ENCODE measurements around the gene SPATA9. TPM values are rescaled to one million over a fixed set of nuclear protein-coding genes. Genes with fewer than 3 reads are reported as not detected.
"Not testable (repeated sequence)": the region's sequence is repeated elsewhere in the genome, so short reads cannot be mapped to it uniquely, and the experiment has no call there.

SPATA9 gene
- total RNA-seq, 2 donors from 2014 or later, result 0.30 TPM; not detected in 1

DNA sequence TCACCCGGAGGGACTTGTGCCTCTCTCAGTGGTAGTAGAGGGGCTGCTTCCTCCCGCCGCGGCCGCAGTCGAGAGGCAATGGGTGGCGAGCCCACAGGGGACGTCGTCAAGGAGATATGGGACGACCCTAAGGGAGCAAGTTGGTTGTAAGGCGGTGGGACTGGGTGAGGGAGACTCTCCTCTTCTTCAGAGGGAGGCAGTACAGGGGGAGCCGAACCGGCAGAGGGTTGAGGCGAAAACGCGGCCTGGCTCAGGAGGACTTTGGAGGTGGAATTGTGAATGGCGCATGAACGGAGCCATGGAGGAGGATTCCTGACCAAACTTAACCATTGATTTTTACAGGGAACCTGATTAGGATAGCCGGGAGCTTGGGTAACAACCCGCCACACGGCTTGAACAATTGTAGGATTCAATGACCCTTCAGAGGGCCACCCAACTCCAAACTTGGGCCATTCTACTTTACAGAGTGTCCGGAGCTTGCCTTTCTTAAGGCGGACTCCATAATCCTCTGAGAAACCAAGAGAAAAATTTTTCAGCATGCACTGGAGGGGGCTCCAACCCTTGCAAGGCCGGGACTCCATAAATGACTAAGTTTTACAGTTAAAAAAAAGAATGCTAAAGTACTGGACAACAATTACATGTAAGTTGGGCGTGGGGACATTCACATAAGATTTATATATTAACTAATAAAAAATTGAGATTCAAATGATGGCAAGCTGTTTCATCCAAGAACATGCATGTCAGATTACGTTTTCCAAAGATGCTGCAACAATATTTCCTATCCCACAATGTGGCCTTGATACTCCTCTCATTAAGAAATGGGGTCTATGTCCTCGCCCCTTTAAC, 28.9 kb upstream of the SPATA9 start:
- H3K27ac ChIP-seq, result peak overlapping the region; percentile 35 to 42
- no peaks in the 10 kb centered on the region for H3K36me3 ChIP-seq
- H3K9me3 ChIP-seq, result no peaks in the 10 kb centered on the region
- no peaks in the 10 kb centered on the region for H3K27me3 ChIP-seq
- peaks cover 0 to 17% of the 10 kb centered on the region in 2 donors for H3K4me1 ChIP-seq
- H3K4me3 ChIP-seq, result no peak overlapping the region
- no peak for DNase-seq (ENCODE audit: low spot score)
- TF ChIP-seq, protein P1, sequence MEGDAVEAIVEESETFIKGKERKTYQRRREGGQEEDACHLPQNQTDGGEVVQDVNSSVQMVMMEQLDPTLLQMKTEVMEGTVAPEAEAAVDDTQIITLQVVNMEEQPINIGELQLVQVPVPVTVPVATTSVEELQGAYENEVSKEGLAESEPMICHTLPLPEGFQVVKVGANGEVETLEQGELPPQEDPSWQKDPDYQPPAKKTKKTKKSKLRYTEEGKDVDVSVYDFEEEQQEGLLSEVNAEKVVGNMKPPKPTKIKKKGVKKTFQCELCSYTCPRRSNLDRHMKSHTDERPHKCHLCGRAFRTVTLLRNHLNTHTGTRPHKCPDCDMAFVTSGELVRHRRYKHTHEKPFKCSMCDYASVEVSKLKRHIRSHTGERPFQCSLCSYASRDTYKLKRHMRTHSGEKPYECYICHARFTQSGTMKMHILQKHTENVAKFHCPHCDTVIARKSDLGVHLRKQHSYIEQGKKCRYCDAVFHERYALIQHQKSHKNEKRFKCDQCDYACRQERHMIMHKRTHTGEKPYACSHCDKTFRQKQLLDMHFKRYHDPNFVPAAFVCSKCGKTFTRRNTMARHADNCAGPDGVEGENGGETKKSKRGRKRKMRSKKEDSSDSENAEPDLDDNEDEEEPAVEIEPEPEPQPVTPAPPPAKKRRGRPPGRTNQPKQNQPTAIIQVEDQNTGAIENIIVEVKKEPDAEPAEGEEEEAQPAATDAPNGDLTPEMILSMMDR (IDR thresholded peaks at IDR 0.05), result no peak

DNA sequence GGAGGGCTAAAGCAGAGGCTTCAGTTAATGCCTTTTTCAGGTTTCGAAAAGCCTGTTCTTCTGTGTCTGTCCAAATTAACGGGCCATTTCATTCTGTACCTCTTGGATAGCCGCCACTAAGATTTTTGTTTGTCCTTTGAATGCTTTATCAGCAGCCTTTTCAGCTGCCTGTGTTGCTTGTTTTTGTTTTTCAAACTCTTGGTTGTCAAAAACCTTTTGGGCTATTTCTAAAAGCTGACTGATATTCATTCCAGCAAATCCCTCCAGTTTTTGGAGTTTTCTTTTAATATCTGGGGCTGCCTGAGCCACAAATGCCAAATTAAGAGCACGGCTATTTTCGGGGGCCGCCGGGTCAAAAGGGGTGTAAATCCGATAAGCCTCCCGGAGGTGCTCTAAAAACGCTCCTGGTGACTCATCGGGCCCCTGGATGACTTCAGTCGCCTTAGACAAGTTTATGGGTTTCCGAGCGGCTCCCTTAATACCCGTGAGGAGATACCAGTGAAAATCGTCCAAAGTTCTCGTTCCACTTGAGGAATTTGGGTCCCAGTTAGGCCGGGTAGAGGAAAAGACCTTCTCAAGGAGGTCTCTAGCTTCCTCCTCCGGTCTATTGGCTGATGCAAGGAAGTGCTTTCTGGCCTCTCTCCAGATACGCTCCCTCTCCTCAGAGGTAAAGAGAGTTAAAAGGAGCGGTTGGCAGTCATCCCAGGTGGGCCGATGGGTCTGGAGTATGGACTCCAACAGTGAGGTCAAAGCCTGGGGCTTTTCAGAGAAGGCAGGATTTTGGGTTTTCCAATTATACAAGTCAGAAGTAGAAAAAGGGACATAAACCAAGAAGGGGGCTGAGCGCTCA, 28.1 kb upstream of the SPATA9 start:
- not testable (repeated sequence) for DNase-seq (ENCODE audit: low spot score)
- H3K4me3 ChIP-seq, result peak overlapping the region; percentile 1 to 9

DNA sequence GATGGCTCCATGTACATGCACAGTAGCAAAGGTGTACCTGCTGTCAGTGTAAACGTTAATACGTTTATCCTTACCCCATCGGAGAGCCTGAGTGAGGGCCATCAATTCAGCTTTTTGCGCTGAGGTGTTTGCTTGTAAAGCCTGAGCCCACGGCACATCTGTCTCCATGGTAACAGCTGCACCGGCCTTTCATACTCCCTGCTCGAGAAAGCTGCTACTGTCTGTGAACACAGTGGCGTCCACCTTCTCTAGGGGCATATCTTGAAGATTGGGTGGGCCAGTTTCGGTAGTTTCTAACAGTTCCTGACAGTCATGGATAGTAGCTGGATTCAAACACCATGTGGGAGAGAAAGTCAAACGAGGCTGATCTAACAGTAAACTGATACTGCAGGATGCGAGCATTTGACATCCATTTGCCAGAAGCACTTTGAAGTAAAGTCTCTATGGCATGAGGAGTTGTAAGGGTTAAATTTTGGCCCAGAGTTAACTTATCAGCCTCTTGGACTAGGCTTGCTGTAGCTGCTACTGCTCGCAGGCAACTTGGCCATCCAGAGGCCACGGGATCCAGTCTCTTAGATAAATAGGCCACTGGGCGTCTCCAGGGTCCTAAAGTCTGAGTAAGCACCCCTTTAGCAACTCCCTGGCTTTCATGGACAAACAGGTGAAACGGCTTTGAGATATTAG, 27.3 kb upstream of the SPATA9 start:
- TF ChIP-seq, protein P1 (IDR thresholded peaks at IDR 0.05), result no peak
- Histone ChIP-seq H3K9me3 (no peaks in the 10 kb centered on the region), H3K27me3 (no peaks in the 10 kb centered on the region), H3K4me3 (peak overlapping the region; percentile 1 to 9), H3K4me1 (peaks cover 0 to 17% of the 10 kb centered on the region in 2 donors), H3K27ac (peak overlapping the region; percentile 35 to 42), H3K36me3 (no peaks in the 10 kb centered on the region)
- no peak for DNase-seq (ENCODE audit: low spot score)

More for the DNA sequence above, 28.1 kb upstream of the SPATA9 start:
- H3K9me3 ChIP-seq, H3K36me3 ChIP-seq, H3K27me3 ChIP-seq: not testable (repeated sequence)
- H3K4me1 ChIP-seq, result peaks cover 0 to 17% of the 10 kb centered on the region in 2 donors
- peak overlapping the region; percentile 35 to 42 for H3K27ac ChIP-seq

DNA sequence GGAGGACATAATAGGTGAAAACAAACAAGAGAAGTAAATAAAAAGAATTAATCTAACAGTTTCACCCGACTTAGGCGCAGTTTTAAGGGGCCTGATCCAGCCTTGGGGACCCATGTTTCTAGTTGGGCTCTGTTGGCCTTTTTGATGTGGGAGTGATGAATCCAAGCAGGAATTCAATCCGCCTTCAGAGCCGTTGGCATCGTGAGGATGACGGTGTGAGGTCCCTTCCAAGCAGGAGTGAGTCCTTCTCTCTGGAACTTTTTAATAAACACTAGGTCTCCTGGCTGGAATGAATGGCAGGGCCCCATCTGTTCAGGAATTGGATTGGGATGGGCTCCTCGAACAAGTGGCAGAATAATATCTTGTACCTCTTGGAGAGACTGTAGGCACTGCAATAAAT, 26.1 kb upstream of the SPATA9 start:
- H3K9me3 ChIP-seq, result no peaks in the 10 kb centered on the region
- H3K27ac ChIP-seq, result no peak overlapping the region
- TF ChIP-seq, protein P1 (IDR thresholded peaks at IDR 0.05), result no peak
- no peak for DNase-seq (ENCODE audit: low spot score)
- no peaks in the 10 kb centered on the region for H3K27me3 ChIP-seq
- H3K4me1 ChIP-seq, result peaks cover 0 to 17% of the 10 kb centered on the region in 2 donors
- H3K36me3 ChIP-seq, result no peaks in the 10 kb centered on the region
- H3K4me3 ChIP-seq, result no peak overlapping the region

DNA sequence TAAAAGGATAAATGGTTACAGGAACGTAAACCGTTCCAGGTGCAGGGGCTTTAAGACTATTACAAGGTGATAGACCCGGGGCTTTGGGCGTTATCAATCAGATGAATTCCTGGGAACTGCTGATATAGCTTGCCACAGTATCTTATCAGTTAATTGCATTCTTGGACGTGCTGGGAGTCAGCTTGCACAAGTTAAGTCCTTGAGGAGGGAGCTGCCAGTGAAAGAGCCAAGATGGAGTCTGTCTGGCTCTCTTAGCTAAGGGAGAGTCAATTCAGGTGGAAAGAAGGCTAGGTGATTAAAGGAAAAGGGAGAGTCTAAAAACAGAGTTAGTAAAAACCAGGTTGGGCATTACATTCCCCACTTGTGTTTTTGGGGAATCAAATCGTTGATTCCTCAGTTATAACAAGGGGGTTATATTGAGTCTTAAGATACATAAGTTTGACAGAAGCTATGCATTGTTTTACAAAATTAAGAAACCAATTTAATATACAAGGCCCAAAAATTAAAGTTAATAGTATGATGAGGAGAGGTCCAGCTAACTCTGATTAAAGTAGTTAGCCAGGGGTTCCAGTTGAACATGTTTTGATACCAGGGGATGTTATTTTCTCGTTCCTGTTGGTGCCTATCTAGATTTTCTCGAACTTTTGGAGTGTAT, 24.9 kb upstream of the SPATA9 start:
- not testable (repeated sequence) for H3K4me3 ChIP-seq; H3K36me3 ChIP-seq; H3K27ac ChIP-seq; H3K27me3 ChIP-seq; DNase-seq (ENCODE audit: low spot score); H3K9me3 ChIP-seq
- peaks cover 0 to 15% of the 10 kb centered on the region in 2 donors for H3K4me1 ChIP-seq

DNA sequence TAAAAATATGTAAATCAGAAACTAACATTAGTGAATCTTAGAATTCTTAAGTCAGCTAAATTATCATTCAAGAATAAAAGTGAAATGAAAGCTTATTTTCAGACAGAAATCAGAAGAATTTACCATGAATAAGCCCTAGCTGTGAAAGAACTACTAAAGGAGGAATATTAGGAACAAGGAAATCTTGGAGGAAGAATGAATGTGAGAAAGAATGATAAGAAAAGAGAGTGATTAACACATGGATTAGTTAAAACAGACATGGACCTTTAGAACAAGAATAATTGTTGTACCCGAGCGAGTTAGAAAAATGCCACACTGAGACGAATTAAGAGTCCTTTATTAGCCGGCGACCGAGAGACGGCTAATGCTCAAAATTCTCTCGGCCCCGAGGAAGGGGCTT, 24.3 kb upstream of the SPATA9 start:
- Histone ChIP-seq H3K27ac (no peak overlapping the region), H3K9me3 (no peaks in the 10 kb centered on the region), H3K27me3 (no peaks in the 10 kb centered on the region), H3K4me1 (peaks cover 0 to 13% of the 10 kb centered on the region in 2 donors), H3K4me3 (no peak overlapping the region), H3K36me3 (no peaks in the 10 kb centered on the region)
- TF ChIP-seq, protein P1 (IDR thresholded peaks at IDR 0.05), result no peak
- DNase-seq (ENCODE audit: low spot score), result no peak

DNA sequence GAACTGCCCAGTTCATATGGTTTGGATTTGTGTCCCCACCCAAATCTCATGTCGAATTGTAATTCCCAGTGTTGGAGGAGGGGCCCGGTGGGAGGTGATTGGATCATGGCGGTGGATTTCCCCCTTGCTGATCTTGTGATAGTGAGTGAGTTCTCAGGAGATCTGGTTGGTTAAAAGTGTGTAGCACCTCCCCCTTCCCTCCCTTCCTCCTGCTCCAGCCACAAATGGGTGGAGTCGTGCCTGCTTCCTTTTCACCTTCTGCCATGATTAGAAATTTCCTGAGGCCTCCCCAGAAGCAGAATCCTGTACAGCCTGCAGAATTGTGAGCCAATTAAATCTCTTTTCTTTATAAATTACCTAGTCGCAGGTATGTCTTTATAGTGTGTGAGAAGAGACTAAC, 23.4 kb upstream of the SPATA9 start:
- H3K36me3 ChIP-seq; H3K27ac ChIP-seq; DNase-seq (ENCODE audit: low spot score); H3K27me3 ChIP-seq; H3K4me3 ChIP-seq; H3K9me3 ChIP-seq: not testable (repeated sequence)
- H3K4me1 ChIP-seq, result peaks cover 0 to 12% of the 10 kb centered on the region in 2 donors
